ENCODE data around the gene IL13RA2.

DNA sequence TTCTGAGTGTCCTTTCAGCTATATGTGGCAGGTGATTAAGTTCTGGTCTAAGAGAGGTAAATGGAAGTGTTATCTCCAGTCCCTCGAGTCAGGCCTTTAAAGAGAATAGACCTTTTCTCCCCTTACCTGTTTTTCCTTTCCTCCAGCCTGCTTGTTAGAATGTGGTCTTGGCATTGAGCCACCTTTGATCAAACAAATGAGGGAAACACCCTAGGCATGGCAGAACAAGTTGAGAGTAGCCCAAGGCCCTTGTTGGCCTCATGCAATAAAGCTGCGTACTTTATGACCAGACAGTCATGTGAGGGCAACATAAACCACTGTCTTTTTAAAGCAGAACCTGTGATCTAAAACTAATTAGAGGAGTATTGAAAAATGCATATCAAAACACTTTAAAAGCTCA, 13.2 kb upstream of the IL13RA2 start:
- TF ChIP-seq CTCF (IDR thresholded peaks at IDR 0.05 in 8 of 11, conservative IDR thresholded peaks at IDR 0.05 in 3 of 11) (no peak), POLR2A (IDR thresholded peaks at IDR 0.05) (no peak), POLR2AphosphoS5 (IDR thresholded peaks at IDR 0.05) (no peak)
